Measurements from ENCODE around the gene PLA2R1.

Gene PLA2R1

GRCh38 chr2:160077912-160078810 lies 15.7 kb upstream of the PLA2R1 start:
- FAIRE-seq (no peak), DNase-seq (ENCODE audit: insufficient read length, low spot score) (no peak)
- TF ChIP-seq POLR2A (IDR thresholded peaks at IDR 0.05; ENCODE audit: low read depth, low read length): no peak

GRCh38 chr2:160076914-160077313 lies 14.5 kb upstream of the PLA2R1 start:
- FAIRE-seq (no peak), DNase-seq (ENCODE audit: insufficient read length, low spot score) (no peak)

GRCh38 chr2:160076241-160076640 lies 13.8 kb upstream of the PLA2R1 start:
- FAIRE-seq (no peak), DNase-seq (ENCODE audit: insufficient read length, low spot score) (no peak)
- no peak for TF ChIP-seq POLR2A (IDR thresholded peaks at IDR 0.05; ENCODE audit: low read depth, low read length)

More at GRCh38 chr2:160076914-160077313, 14.5 kb upstream of the PLA2R1 start:
- TF ChIP-seq POLR2A (IDR thresholded peaks at IDR 0.05; ENCODE audit: low read depth, low read length): no peak

- FAIRE-seq: peak; percentile 76
- peak; percentile 41 for DNase-seq (ENCODE audit: insufficient read length, low spot score)
- no peak for TF ChIP-seq POLR2A (IDR thresholded peaks at IDR 0.05; ENCODE audit: low read depth, low read length)
Observed at GRCh38 chr2:160075171-160075570, 12.8 kb upstream of the PLA2R1 start.

- no peak for FAIRE-seq
- no peak for TF ChIP-seq POLR2A (IDR thresholded peaks at IDR 0.05; ENCODE audit: low read depth, low read length)
- no peak for DNase-seq (ENCODE audit: insufficient read length, low spot score)
Observed at GRCh38 chr2:160073284-160073888, 11.0 kb upstream of the PLA2R1 start.

- TF ChIP-seq POLR2A (IDR thresholded peaks at IDR 0.05; ENCODE audit: low read depth, low read length): no peak
- DNase-seq (ENCODE audit: insufficient read length, low spot score): no peak
- FAIRE-seq: no peak
Observed at GRCh38 chr2:160068906-160069305, 6.5 kb upstream of the PLA2R1 start.

- no peak for TF ChIP-seq POLR2A (IDR thresholded peaks at IDR 0.05; ENCODE audit: low read depth, low read length)
- no peak for DNase-seq (ENCODE audit: insufficient read length, low spot score)
- no peak for FAIRE-seq
Observed at GRCh38 chr2:160064916-160065315, 2.5 kb upstream of the PLA2R1 start.

- TF ChIP-seq POLR2A (IDR thresholded peaks at IDR 0.05; ENCODE audit: low read depth, low read length): no peak
- DNase-seq (ENCODE audit: insufficient read length, low spot score) (no peak), FAIRE-seq (no peak)
Observed at GRCh38 chr2:160063879-160064612, 1.6 kb upstream of the PLA2R1 start.

GRCh38 chr2:160063271-160063670 lies 856 bp upstream of the PLA2R1 start:
- FAIRE-seq: no peak
- DNase-seq (ENCODE audit: insufficient read length, low spot score): no peak

GRCh38 chr2:160061944-160062291 lies 497 bp downstream of the PLA2R1 start:
- DNase-seq (ENCODE audit: insufficient read length, low spot score) (no peak), FAIRE-seq (no peak)
- TF ChIP-seq POLR2A (IDR thresholded peaks at IDR 0.05; ENCODE audit: low read depth, low read length): no peak

More at GRCh38 chr2:160063271-160063670, 856 bp upstream of the PLA2R1 start:
- no peak for TF ChIP-seq POLR2A (IDR thresholded peaks at IDR 0.05; ENCODE audit: low read depth, low read length)

- DNase-seq (ENCODE audit: insufficient read length, low spot score) (no peak), FAIRE-seq (no peak)
- TF ChIP-seq POLR2A (IDR thresholded peaks at IDR 0.05; ENCODE audit: low read depth, low read length): no peak
Observed at GRCh38 chr2:160061533-160061932, 882 bp downstream of the PLA2R1 start.

GRCh38 chr2:160060297-160060696 lies 2.1 kb downstream of the PLA2R1 start:
- TF ChIP-seq POLR2A (IDR thresholded peaks at IDR 0.05; ENCODE audit: low read depth, low read length): no peak
- FAIRE-seq (no peak), DNase-seq (ENCODE audit: insufficient read length, low spot score) (no peak)

- DNase-seq (ENCODE audit: insufficient read length, low spot score): no peak
- no peak for FAIRE-seq
- TF ChIP-seq POLR2A (IDR thresholded peaks at IDR 0.05; ENCODE audit: low read depth, low read length): no peak
Observed at GRCh38 chr2:160057356-160057755, 5.1 kb downstream of the PLA2R1 start.

GRCh38 chr2:160055726-160056108 lies 6.7 kb downstream of the PLA2R1 start:
- TF ChIP-seq POLR2A (IDR thresholded peaks at IDR 0.05; ENCODE audit: low read depth, low read length): no peak
- FAIRE-seq (no peak), DNase-seq (ENCODE audit: insufficient read length, low spot score) (no peak)
